Smooth muscle cell of the brain vasculature (primary cell): Measurements from ENCODE around the gene TRMT61A.

Experiments used
- DNase-seq: peaks from one replicate; pipeline ENCODE4 v3.0.0-alpha.2; 2012; ENCODE audit warnings: low read depth, low spot score

Gene TRMT61A

GRCh38 chr14:103534576-103535061 is 5.6 kb downstream of the TRMT61A start:
- no peak for DNase-seq

GRCh38 chr14:103535081-103535890 is 6.3 kb downstream of the TRMT61A start:
- DNase-seq: no peak

GRCh38 chr14:103535891-103536565 is 7.0 kb downstream of the TRMT61A start:
- no peak for DNase-seq

- DNase-seq: no peak
Measured at GRCh38 chr14:103536693-103537092, 7.7 kb downstream of the TRMT61A start.

GRCh38 chr14:103537175-103537990 is 8.4 kb downstream of the TRMT61A start:
- no peak for DNase-seq

- DNase-seq: no peak
Measured at GRCh38 chr14:103538291-103539055, 9.5 kb downstream of the TRMT61A start.

GRCh38 chr14:103539056-103539825 is 10.2 kb downstream of the TRMT61A start:
- no peak for DNase-seq

GRCh38 chr14:103540821-103541708 is 12.1 kb downstream of the TRMT61A start:
- DNase-seq: no peak

GRCh38 chr14:103541709-103542604 is 13.0 kb downstream of the TRMT61A start:
- no peak for DNase-seq

GRCh38 chr14:103542605-103543088 is 13.7 kb downstream of the TRMT61A start:
- no peak for DNase-seq

- DNase-seq: no peak
Measured at GRCh38 chr14:103543140-103543539, 14.1 kb downstream of the TRMT61A start.

GRCh38 chr14:103543721-103544387 is 14.9 kb downstream of the TRMT61A start:
- no peak for DNase-seq

GRCh38 chr14:103544388-103545218 is 15.6 kb downstream of the TRMT61A start:
- DNase-seq: no peak

- DNase-seq: no peak
Measured at GRCh38 chr14:103545219-103545914, 16.4 kb downstream of the TRMT61A start.

- no peak for DNase-seq
Measured at GRCh38 chr14:103545915-103546651, 17.1 kb downstream of the TRMT61A start.
